NCI-H1694 treated with DMSO at 0.1 percent for 48 hours (cell line): ENCODE results near the gene KLHDC7B.

Experiments used
- DNase-seq: peaks from one replicate; lab custom pipeline; 2025; lab: John Stamatoyannopoulos, UW

The KLHDC7B gene

GRCh38 chr22:50545522-50546325, at the start of gene KLHDC7B:
Gene KLHDC7B, plus strand, starts transcription at chr22:50545899. Its CDS starts 345 bp downstream, at chr22:50546244.
- DNase-seq = no peak

- no peak for DNase-seq
Measured at GRCh38 chr22:50497093-50497492, 48.6 kb upstream of the KLHDC7B start.

- DNase-seq = peak; percentile 78
Measured at GRCh38 chr22:50498322-50498890, 47.3 kb upstream of the KLHDC7B start.

- no peak for DNase-seq
Measured at GRCh38 chr22:50500452-50500851, 45.2 kb upstream of the KLHDC7B start.

GRCh38 chr22:50502096-50502495, 43.6 kb upstream of the KLHDC7B start:
- DNase-seq = no peak

- no peak for DNase-seq
Measured at GRCh38 chr22:50502628-50503474, 42.8 kb upstream of the KLHDC7B start.

GRCh38 chr22:50503475-50504145, 42.1 kb upstream of the KLHDC7B start:
- no peak for DNase-seq

- peak; percentile 15 for DNase-seq
Measured at GRCh38 chr22:50504369-50505211, 41.1 kb upstream of the KLHDC7B start.

- no peak for DNase-seq
Measured at GRCh38 chr22:50505276-50505775, 40.4 kb upstream of the KLHDC7B start.

GRCh38 chr22:50505776-50506610, 39.7 kb upstream of the KLHDC7B start:
- DNase-seq = peak; percentile 41

GRCh38 chr22:50506611-50507420, 38.9 kb upstream of the KLHDC7B start:
- DNase-seq = peak; percentile 28

GRCh38 chr22:50507421-50507990, 38.2 kb upstream of the KLHDC7B start, which contains the start of gene LMF2:
Gene LMF2, minus strand, starts transcription at chr22:50507702. Its CDS starts 27 bp downstream, at chr22:50507675.
- DNase-seq = peak; percentile 59

GRCh38 chr22:50507991-50508884, 37.5 kb upstream of the KLHDC7B start, which contains the start of gene NCAPH2:
Gene NCAPH2, plus strand, starts transcription at chr22:50508224. Its CDS starts 114 bp downstream, at chr22:50508338.
- DNase-seq = peak; percentile 94

- DNase-seq = no peak
Measured at GRCh38 chr22:50508897-50509296, 36.8 kb upstream of the KLHDC7B start.

- DNase-seq = no peak
Measured at GRCh38 chr22:50513175-50513574, 32.5 kb upstream of the KLHDC7B start.

- no peak for DNase-seq
Measured at GRCh38 chr22:50516068-50516467, 29.6 kb upstream of the KLHDC7B start.

- DNase-seq = no peak
Measured at GRCh38 chr22:50516891-50517290, 28.8 kb upstream of the KLHDC7B start.
